K562 (cell line): ENCODE measurements around the gene FAM43B. TPM values are rescaled to one million over a fixed set of nuclear protein-coding genes. Genes with fewer than 3 reads are reported as not detected.

ENCODE experiments used
- ATAC-seq: fragments of 200-7000 bp; cut with Tn5 transposase; 3 replicates; pipeline ENCODE4 v1.9.1; 2020; ENCODE audit warnings: moderate library complexity
- BruUV-seq: library from RNA; stranded (reverse); fragments of 400-500 nt; replicated peaks from 2 replicates; lab custom pipeline; 2021; lab: Mats Ljungman, UMichigan
- CTCF ChIA-PET: fragments of 300-600 bp; formaldehyde crosslinking; extraction: SDS; loops from one replicate; lab custom pipeline; 2021; ENCODE audit warnings: low intra/inter-chr PET ratio; lab: Yijun Ruan, JAX
- POLR2A ChIA-PET: fragments of 300-600, 350-650 bp; sonication (Branson Sonifier 250); formaldehyde crosslinking; extraction: SDS; loops from one replicate; lab custom pipeline; 2021; ENCODE audit warnings: antibody characterized with exemption, inconsistent platforms; lab: Yijun Ruan, JAX
- DNase-seq, 4 experiments: peaks; one replicate each; pipeline versions ENCODE4 v3.0.0 to v3.0.0-alpha.2; 2011 to 2018; ENCODE audit warnings: low spot score in 3 of 4, mixed read lengths in 3 of 4; ENCODE audit errors: extremely low read depth in 1 of 4
- FAIRE-seq: peaks from 2 replicates; lab custom pipeline; 2011; peaks lifted over from hg19 to GRCh38; lab: Jason Lieb, UNC
- H2AFZ ChIP-seq: 2 replicates; pipeline ENCODE4 v1.6.0; 2011; ENCODE audit warnings: low read depth, low read length, control low read depth, inconsistent platforms
- H3K27ac ChIP-seq: fragments of 200-600 bp; 3 replicates; pipeline ENCODE4 v1.8.0; 2011; ENCODE audit warnings: low read depth, mild to moderate bottlenecking, control low read depth, inconsistent platforms, low read length, moderate library complexity, mixed read lengths; ENCODE audit errors: extremely low read depth
- H3K27me3 ChIP-seq, 2 experiments: fragments of 300-600 bp in 1 of 2; 2 replicates in 1 of 2; 3 replicates in 1 of 2; pipeline versions ENCODE4 v1.6.0 to v1.8.0; 2011; ENCODE audit warnings: inconsistent platforms in 2 of 2, low read length in 2 of 2, mild to moderate bottlenecking in 1 of 2, mixed read lengths in 1 of 2, moderate library complexity in 1 of 2; ENCODE audit not compliant: control insufficient read depth in 2 of 2, insufficient read depth in 2 of 2
- H3K36me3 ChIP-seq: fragments of 300-600 bp; 3 replicates; pipeline ENCODE4 v1.8.0; 2011; ENCODE audit warnings: mild to moderate bottlenecking, low read length, inconsistent platforms; ENCODE audit not compliant: control insufficient read depth, insufficient read depth
- H3K4me1 ChIP-seq, 2 experiments: fragments of 200-600 bp in 1 of 2; replicated peaks in 1 of 2; 2 replicates in 1 of 2; 3 replicates in 1 of 2; pipeline versions ENCODE4 v1.5.1 to v1.8.0; 2011; ENCODE audit warnings: inconsistent platforms in 2 of 2, low read length in 2 of 2, mild to moderate bottlenecking in 1 of 2, mixed read lengths in 1 of 2, moderate library complexity in 1 of 2; ENCODE audit not compliant: control insufficient read depth in 2 of 2, insufficient read depth in 2 of 2
- H3K4me2 ChIP-seq: 2 replicates; pipeline ENCODE4 v1.6.1; 2011; ENCODE audit warnings: low read length, control low read depth, inconsistent platforms, mixed read lengths; ENCODE audit not compliant: insufficient read depth
- H3K4me3 ChIP-seq: fragments of 200-600 bp; sonication (generic), shearing (Covaris generic); 2 replicates; pipeline ENCODE4 v1.5.1; 2016; ENCODE audit warnings: control low read depth, inconsistent platforms
- H3K79me2 ChIP-seq: fragments of 200-600 bp; 3 replicates; pipeline ENCODE4 v1.8.0; 2011; ENCODE audit warnings: low read length, inconsistent platforms; ENCODE audit not compliant: control insufficient read depth, insufficient read depth
- H3K9ac ChIP-seq, 2 experiments: 2 replicates each; pipeline versions ENCODE4 v1.6.0 to v1.6.1; 2011; ENCODE audit warnings: low read depth in 2 of 2, low read length in 2 of 2, control low read depth in 1 of 2, inconsistent platforms in 1 of 2, mild to moderate bottlenecking in 1 of 2, mixed read lengths in 1 of 2; ENCODE audit not compliant: insufficient read depth in 1 of 2
- H3K9me1 ChIP-seq: one replicate; pipeline ENCODE4 v1.6.0; 2011; ENCODE audit warnings: inconsistent platforms, mild to moderate bottlenecking, low read length, moderate library complexity; ENCODE audit not compliant: control insufficient read depth, insufficient read depth
- H3K9me3 ChIP-seq: replicated peaks from 2 replicates; pipeline ENCODE4 v1.5.1; 2011; ENCODE audit warnings: low read depth, low read length, inconsistent platforms; ENCODE audit not compliant: control insufficient read depth, insufficient read depth
- H4K20me1 ChIP-seq: replicated peaks from 2 replicates; pipeline ENCODE4 v1.6.1; 2011; ENCODE audit warnings: low read length, inconsistent platforms, mixed read lengths; ENCODE audit not compliant: control insufficient read depth, insufficient read depth
- BHLHE40 ChIP-seq: IDR thresholded peaks from 2 replicates; pipeline ENCODE4 v1.6.1; 2011; ENCODE audit warnings: low read length, improper control_type of control experiment
- C11orf30 ChIP-seq: fragments of 450-650 bp; IDR thresholded peaks from 2 replicates; pipeline ENCODE4 v1.6.1; 2016; ENCODE audit warnings: low read depth, mild to moderate bottlenecking
- CHD1 ChIP-seq: fragments of 200-600 bp; sonication (generic); IDR thresholded peaks from one replicate; pipeline ENCODE4 v1.6.1; 2012; ENCODE audit warnings: mild to moderate bottlenecking, moderate library complexity, low read length, inconsistent platforms
- STAT5A ChIP-seq: IDR thresholded peaks from 2 replicates; pipeline ENCODE4 v1.6.1; 2012; ENCODE audit warnings: low read length, inconsistent platforms, borderline replicate concordance
- ZNF316 ChIP-seq: fragments of 450-650 bp; IDR thresholded peaks from 2 replicates; pipeline ENCODE4 v1.6.1; 2016
- WGBS: fragments of 100-300 bp; shearing (Covaris generic); methylation state at CpG from one replicate; pipeline ENCODE4 v1.1.6; 2016; ENCODE audit warnings: low coverage, mixed read lengths; ENCODE audit not compliant: insufficient coverage; ENCODE audit errors: missing lambda C conversion rate; 5-methylcytosine and 5-hydroxymethylcytosine counted together
- in situ Hi-C: fragments of 300-500 bp; cut with MboI; formaldehyde crosslinking; loops from 4 replicates; pipeline ENCODE4 v1.15.0; 2018; ENCODE audit warnings: inconsistent platforms, mixed read lengths
- intact Hi-C: fragments of 100-400 bp; cut with micrococcal nuclease; formaldehyde crosslinking; loops from 2 replicates; pipeline ENCODE4 v1.14.2; 2022
- polyA plus RNA-seq, 8 experiments: library from polyadenylated mRNA; depleted of rRNA in 4 of 8; stranded (reverse) in 5 of 8; unstranded in 3 of 8; fragments of >200 nt; fragmentation: Nextera tagmentation in 2 of 8; fragmentation: Illumina TruSeq in 1 of 8; extraction: Ambion mirVana in 2 of 8; extraction: Trizol in 1 of 8; gene quantifications; 2 replicates each; pipeline versions ENCODE4 v1.2.1 to v1.2.3, GENCODE V29; 2011 to 2014; ENCODE audit warnings: inconsistent platforms in 1 of 8, missing spikeins in 1 of 8
- total RNA-seq, 7 experiments: library from RNA; depleted of rRNA in 6 of 7; stranded (reverse); fragments of >200 nt in 6 of 7; fragmentation: Illumina TruSeq in 2 of 7; extraction: Trizol in 2 of 7; gene quantifications; 2 replicates each; pipeline versions ENCODE4 v1.2.1 to v1.2.3, GENCODE V29; 2011 to 2021; ENCODE audit warnings: low replicate concordance in 1 of 7

The FAM43B gene
- total and polyA plus RNA-seq, 9 of the 15 experiments (the other 6 are each of a cell fraction or from before 2014, with no cell fraction given) = not detected

DNA sequence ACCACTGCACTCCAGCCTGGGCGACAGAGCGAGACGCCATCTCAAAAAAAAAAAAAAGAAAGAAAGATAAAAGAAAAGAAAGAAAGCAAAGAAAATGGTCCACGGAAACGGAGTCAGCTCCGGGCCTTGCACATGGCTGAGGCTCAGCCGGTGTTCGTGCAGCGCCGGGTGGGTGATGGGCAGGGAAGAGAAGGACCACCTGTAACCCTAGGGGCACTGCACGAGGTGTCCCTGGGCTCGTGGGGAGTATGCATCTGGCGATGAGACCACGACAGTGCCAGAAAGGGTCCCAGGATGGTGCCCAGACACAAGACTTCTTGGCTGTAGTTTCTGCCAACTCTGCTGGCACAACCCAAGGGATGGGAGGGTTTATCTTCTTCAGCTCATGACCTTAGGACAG is 42.4 kb downstream of the FAM43B start:
- in situ Hi-C loops = no loop called here
- BruUV-seq = no TSS peak
- CTCF ChIA-PET = no interaction called here
- 3% methylated on average over 11 of the region's 14 CpGs for WGBS
- intact Hi-C loops = no loop called here
- FAIRE-seq = no peak
- H3K9me3 ChIP-seq = no peaks in the 10 kb centered on the region
- H3K4me1 ChIP-seq = no peaks in the 10 kb centered on the region
- POLR2A ChIA-PET = no interaction called here
- 0 out of 2 replicates have a peak, but pooled peaks cover 7% of the 10 kb centered on the region for H4K20me1 ChIP-seq
- no peak overlapping the region for H3K4me2 ChIP-seq
- no peaks in the 10 kb centered on the region for H3K79me2 ChIP-seq
- no peak overlapping the region for H3K27ac ChIP-seq
- no peaks in the 10 kb centered on the region for H3K9me1 ChIP-seq
- TF ChIP-seq STAT5A = no peak
- no peak for TF ChIP-seq CHD1
- no peak overlapping the region for H3K4me3 ChIP-seq
- no peak for DNase-seq
- peak overlapping the region in 1 of 2 experiments; percentile 61; a peak in 1 of 4 replicates for H3K9ac ChIP-seq
- H2AFZ ChIP-seq = no peak overlapping the region
- H3K36me3 ChIP-seq = no peaks in the 10 kb centered on the region
- H3K27me3 ChIP-seq = peaks cover 37 to 59% of the 10 kb centered on the region in 2 experiments
- no peak for ATAC-seq

DNA sequence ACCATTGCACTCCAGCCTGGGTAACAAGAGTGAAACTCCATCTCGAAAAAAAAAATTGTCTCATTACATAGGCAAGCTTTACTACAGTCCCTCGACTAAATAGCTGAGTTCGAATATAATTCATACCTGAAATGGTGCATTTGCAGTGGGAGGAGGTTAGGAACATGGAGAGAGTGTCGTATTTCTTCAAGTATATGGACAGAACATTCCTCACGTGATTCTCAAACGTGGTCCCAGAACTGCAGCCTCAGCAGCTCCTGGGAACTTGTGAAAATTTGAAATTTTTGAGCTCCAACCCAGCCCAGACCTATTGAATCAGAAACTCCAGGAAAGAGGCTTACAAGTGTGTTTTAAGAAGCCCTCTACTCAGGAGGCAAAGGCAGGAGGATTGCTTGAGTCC is 43.7 kb downstream of the FAM43B start:
- POLR2A ChIA-PET = interaction anchor here (1.1 to 1.5 kb wide), 3 partner anchors 11 to 22 kb away, joined by 3 to 4 read pairs (median 4); no protein-coding TSS in a partner anchor
- H3K4me1 ChIP-seq = no peaks in the 10 kb centered on the region
- CTCF ChIA-PET = no interaction called here
- TF ChIP-seq ZNF316 = 0 out of 2 replicates have a peak, but pooled peaks have one; percentile 21
- TF ChIP-seq BHLHE40 = 0 out of 2 replicates have a peak, but pooled peaks have one; percentile 32
- TF ChIP-seq C11orf30 = 0 out of 2 replicates have a peak, but pooled peaks have one; percentile 14

More for the DNA sequence above, 43.7 kb downstream of the FAM43B start:
- no peaks in the 10 kb centered on the region for H3K9me1 ChIP-seq
- H3K79me2 ChIP-seq = no peaks in the 10 kb centered on the region
- H2AFZ ChIP-seq = no peak overlapping the region
- BruUV-seq = no TSS peak
- H4K20me1 ChIP-seq = 0 out of 2 replicates have a peak, but pooled peaks cover 3% of the 10 kb centered on the region
- H3K4me3 ChIP-seq = no peak overlapping the region
- intact Hi-C loops = no loop called here
- H3K27ac ChIP-seq = no peak overlapping the region
- FAIRE-seq (no peak), ATAC-seq (no peak), DNase-seq (no peak)
- in situ Hi-C loops = no loop called here
- no peaks in the 10 kb centered on the region for H3K9me3 ChIP-seq
- H3K4me2 ChIP-seq = no peak overlapping the region
- H3K36me3 ChIP-seq = no peaks in the 10 kb centered on the region
- WGBS = under 1% methylated on average over 6 of the region's 6 CpGs
- peaks cover 28 to 45% of the 10 kb centered on the region in 2 experiments for H3K27me3 ChIP-seq
- no peak overlapping the region for H3K9ac ChIP-seq
